NCI-H446 (cell line): Measurements from ENCODE around the gene TGFB1.
"Not testable (repeated sequence)": the region's sequence is repeated elsewhere in the genome, so short reads cannot be mapped to it uniquely, and the experiment has no call there.

Experiments
- DNase-seq, 2 experiments: peaks; one replicate each; lab custom pipeline; 2025; lab: John Stamatoyannopoulos, UW

Gene TGFB1

GRCh38 chr19:41300555-41300954, 53.2 kb downstream of the TGFB1 start:
- no peak for DNase-seq

DNA sequence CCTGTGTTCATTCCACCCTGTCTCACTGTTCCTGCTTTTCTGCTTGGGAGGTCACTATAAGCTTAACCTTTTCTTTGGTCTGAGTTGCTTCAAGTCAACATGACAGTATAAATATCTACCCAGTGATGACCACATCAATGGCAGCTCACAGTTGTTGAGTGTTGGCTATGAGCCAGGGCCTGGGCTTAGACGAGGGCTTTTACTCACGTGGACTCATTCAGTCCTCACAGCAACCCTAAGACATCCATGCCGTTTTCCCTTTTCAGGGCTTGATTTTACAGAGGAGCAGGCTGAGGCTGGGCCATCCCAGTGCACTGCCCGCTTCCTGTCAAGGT, 54.0 kb downstream of the TGFB1 start:
- no peak for DNase-seq

GRCh38 chr19:41299046-41299754, 54.5 kb downstream of the TGFB1 start:
- DNase-seq, result no peak

- no peak for DNase-seq
Measured at GRCh38 chr19:41298348-41298964, 55.3 kb downstream of the TGFB1 start.

GRCh38 chr19:41297628-41298347, 55.9 kb downstream of the TGFB1 start:
- no peak for DNase-seq

GRCh38 chr19:41296433-41296871, 57.3 kb downstream of the TGFB1 start:
- no peak for DNase-seq

DNA sequence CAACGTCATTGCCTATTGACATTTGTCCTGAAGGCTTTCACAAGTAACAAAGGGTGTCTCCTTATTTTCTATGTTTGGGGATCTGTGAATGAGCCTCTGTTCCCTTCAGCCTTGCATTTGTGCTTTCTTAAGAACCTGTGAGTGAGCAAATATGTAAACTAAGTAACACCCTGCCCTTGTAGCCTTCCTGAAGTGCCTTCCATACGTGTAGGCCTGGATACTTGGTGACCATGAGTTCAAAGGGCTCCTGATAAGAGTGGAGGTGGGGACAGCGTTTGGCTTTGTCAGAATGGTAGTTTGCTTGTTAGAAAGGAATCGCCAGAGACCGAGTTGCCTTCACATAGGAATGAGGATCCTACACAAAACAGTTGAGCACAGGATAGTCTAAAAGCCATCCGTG, 58.2 kb downstream of the TGFB1 start:
- DNase-seq, result no peak

- DNase-seq, result no peak
Measured at GRCh38 chr19:41294393-41294792, 59.3 kb downstream of the TGFB1 start.

DNA sequence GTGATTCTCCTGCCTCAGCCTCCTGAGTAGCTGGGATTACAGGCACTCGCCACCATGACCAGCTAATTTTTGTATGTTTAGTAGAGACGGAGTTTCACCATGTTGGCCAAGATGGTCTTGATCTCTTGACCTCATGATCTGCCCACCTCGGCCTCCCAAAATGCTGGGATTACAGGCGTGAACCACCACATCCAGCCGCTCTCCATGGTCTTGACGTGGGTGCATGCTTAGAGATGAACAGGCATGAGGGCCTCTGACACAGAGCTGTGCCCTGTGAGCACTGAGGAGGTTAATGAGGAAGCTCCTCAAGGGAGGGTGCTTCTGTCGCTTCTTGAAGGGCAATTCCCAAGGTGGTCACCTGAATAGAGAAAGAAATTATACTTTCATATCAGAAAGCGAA, 63.9 kb downstream of the TGFB1 start:
- not testable (repeated sequence) for DNase-seq

- no peak for DNase-seq
Measured at GRCh38 chr19:41288673-41289530, 64.8 kb downstream of the TGFB1 start.
